T47D (cell line): ENCODE data around the gene NOL12.

Experiments
- DNase-seq, 2 experiments: peaks; one replicate each; pipeline versions ENCODE4 v3.0.0 to v3.0.0-alpha.2; 2011 to 2012; ENCODE audit warnings: low read depth in 1 of 2, low spot score in 1 of 2
- JUND ChIP-seq: IDR thresholded peaks from 2 replicates; pipeline ENCODE4 v1.6.1; 2012; ENCODE audit warnings: low read depth
- in situ Hi-C: cut with HindIII; loops from 2 replicates; pipeline ENCODE4 v1.10.0; 2016; ENCODE audit warnings: low sequenced_read_pairs, low pct_unique_long_range_greater_than_20kb

Gene NOL12

DNA sequence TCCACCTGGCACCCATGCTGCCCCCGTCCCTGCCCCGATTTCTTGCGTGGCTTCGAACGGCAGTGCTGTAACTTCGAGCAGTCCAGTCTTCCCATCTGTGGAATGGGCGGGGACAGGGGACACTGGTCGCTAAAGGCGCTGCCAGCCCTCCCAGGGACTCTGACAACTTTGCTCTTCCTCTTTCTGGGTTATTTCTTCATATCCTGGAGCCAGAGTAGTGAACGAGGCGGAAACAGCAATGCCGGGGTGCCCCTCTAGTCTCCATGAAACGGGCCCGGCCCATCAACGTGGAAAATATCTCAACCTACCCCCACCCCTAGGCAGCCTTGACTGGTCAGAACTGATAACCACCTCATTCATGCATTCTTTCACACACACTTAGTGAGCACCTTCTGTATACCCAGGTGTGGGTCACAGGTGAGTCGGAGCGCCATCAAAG is 53.5 kb downstream of the NOL12 start:
- in situ Hi-C loops, result no loop called here
- DNase-seq, result no peak
- TF ChIP-seq JUND, result no peak

DNA sequence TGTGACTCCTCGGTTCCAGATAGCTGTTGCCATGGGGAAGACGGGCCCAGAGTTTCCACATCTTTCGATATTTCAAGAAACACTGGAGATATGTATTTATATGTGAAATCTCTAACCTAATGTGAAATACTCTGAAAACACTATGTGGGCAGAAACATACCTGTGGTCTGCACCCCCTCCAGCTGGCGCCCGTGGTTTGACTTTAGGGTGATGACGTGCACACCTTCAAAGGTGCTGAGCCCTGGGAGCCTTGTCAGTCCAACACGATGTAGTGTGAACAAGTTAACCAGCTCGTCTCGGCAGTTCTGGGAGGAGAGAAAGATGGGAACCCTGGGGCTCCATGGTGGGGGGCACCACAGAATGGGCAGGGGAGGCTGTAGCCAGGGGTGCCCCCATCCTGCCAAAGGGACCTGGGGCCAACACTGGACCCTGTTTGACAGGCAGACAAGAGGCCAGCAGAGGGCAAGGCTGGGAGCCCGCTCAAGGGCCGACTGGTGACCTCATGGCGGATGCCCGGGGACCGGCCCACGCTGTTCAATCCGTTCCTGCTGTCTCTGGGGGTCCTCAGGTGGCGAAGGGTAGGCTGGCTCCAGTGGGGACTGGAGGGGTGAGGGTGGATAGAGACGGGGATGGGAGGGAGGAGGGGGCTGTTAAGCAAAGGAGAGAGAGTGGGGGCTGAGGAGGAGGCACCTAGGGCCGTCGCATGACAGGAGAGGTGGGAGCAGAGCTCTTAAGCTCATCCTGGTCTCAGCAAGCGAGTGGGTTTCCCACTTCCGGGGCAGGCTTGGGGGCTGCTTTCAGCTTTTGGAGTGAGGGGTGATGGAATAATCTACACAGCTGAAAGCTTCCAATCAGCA is 54.5 kb downstream of the NOL12 start:
- in situ Hi-C loops, result no loop called here
- TF ChIP-seq JUND, result no peak
- no peak for DNase-seq

DNA sequence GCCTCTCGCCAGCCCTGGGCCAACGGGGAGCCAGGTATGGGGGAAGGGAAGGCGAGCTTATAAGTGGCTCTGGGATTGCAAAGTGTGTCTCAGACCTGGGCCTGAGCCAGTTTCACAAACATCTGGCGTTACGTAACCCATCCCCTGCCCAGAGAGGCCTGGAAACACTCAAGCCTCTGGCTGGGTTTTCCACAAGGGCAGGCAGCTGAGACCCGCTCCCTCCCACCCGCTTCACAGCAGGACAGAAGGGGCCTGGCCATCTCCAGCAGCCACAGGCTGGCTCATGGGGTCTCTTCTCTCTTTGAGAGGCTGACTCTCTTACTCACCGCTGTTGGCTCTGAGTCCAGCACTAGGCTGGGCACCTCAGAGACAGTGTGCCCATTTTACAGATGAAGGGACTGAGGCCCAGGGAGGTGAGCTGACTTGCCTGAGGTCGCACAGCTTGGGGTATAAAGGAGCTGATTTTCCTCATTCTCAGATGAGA is 55.2 kb downstream of the NOL12 start:
- in situ Hi-C loops, result no loop called here
- TF ChIP-seq JUND, result no peak
- no peak for DNase-seq

DNA sequence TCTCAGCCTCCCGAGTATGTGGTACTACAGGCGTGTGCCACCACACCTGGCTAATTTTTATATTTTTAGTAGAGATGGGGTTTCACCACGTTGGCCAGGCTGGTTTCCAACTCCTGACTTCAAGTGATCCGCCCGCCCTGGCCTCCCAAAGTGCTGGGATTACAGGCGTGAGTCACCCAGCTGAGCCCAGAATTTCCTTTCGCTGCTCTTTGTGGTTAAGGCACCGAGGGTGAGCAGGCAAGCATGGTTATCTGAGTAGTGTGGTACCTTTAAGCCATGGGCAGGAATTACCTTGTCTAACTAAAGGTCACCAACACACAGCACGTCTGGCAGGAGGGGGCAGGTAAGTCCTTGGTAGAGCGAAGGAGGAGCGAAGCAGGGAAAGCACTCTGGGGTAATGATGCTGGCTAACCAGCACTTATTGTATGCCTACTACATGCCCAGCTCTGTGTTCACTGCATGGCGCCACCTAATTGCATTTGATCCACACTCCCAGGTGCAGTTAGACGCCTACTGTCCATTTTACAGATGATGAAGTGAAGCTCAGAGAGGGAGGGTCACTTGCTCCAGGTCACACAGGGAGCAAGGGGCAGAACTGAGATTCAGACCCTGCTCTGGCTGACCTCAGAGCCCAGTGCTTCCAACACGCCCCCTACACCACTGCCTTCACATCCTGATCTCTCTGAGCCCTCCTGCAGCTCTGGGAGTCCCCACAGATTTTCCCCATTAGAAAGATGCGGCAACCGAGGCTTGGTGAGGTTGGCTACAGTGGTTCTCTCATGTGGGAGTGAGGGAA is 56.4 kb downstream of the NOL12 start:
- TF ChIP-seq JUND, result no peak
- in situ Hi-C loops, result no loop called here
- DNase-seq, result no peak
